Measurements from ENCODE around the gene TTN. TPM values are rescaled to one million over a fixed set of nuclear protein-coding genes. Genes with fewer than 3 reads are reported as not detected.

The TTN gene
- total RNA-seq, 4 donors from 2014 or later = 9.3 to 59.8 (median 29.4) TPM

GRCh38 chr2:178479758-178480226 lies 327.4 kb downstream of the TTN start:
- TF ChIP-seq CTCF (IDR thresholded peaks at IDR 0.05; ENCODE audit: low read depth) = no peak

DNA sequence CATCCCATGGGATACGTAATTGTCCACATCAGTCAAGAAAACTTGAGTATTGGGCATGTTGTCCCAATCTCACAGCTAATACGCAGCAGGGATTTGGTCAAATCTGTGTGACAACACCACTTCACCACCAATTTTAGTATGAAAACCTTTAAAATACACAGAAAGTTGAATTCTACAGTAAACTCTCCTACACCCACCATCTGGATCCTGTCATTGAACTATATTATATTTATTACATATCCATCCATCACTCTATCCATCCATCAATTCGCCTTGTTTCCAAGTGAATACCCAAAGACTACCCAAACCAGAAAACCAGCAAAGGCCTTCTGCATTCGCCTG lies 328.0 kb downstream of the TTN start:
- TF ChIP-seq CTCF (IDR thresholded peaks at IDR 0.05; ENCODE audit: low read depth) = no peak

- TF ChIP-seq CTCF (IDR thresholded peaks at IDR 0.05; ENCODE audit: low read depth) = no peak
Observed at GRCh38 chr2:178478439-178479274, 328.6 kb downstream of the TTN start, which contains the start of gene FKBP7. FKBP7 (minus strand) TSS chr2:178478600; CDS start chr2:178478499, 101 bp downstream.

GRCh38 chr2:178478130-178478438 lies 329.1 kb downstream of the TTN start:
- no peak for TF ChIP-seq CTCF (IDR thresholded peaks at IDR 0.05; ENCODE audit: low read depth)

GRCh38 chr2:178477443-178478129 lies 329.6 kb downstream of the TTN start:
- TF ChIP-seq CTCF (IDR thresholded peaks at IDR 0.05; ENCODE audit: low read depth) = no peak

DNA sequence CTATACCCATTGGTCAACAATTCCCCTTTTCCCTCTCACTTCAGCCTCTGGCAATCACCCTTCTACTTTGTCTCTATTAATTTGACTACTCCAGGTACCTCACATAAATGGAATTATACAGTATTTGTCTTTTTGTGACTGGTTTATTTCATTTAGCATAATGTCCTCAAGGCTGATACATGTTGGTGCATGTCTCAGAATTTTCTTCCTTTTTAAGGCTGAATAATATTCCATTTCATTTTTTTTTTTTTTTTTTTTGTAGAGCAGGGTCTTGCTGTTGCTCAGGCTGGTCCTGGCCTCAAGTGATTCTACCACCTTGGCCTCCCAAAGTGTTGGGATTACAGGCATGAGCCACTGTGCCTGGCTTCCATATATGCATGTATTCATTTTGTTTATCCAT lies 330.7 kb downstream of the TTN start:
- no peak for TF ChIP-seq CTCF (IDR thresholded peaks at IDR 0.05; ENCODE audit: low read depth)

Other genes starting within 250 kb of the TTN start
- 10 to 100 TPM in 2 of 4 donors, 1 to 10 TPM in 2; 5.4 to 26.4 (median 16.7) TPM for gene CCDC141, start 242.7 kb upstream of the TTN start, total RNA-seq